NB4 (cell line): ENCODE measurements around the gene ARAP2.
A peak's percentile ranks its signal among the peaks of the same experiment; 100 is the strongest.
"Not testable (repeated sequence)": the region's sequence is repeated elsewhere in the genome, so short reads cannot be mapped to it uniquely, and the experiment has no call there.

ENCODE experiments used
- DNase-seq: peaks from one replicate; pipeline ENCODE4 v3.0.0; 2010; ENCODE audit warnings: low read depth
- H3K4me3 ChIP-seq: one replicate; pipeline ENCODE4 v1.5.1; 2011; ENCODE audit warnings: mild to moderate bottlenecking, low read depth, low read length, moderate library complexity
- MYC ChIP-seq: IDR thresholded peaks from 2 replicates; pipeline ENCODE4 v1.6.1; 2011; ENCODE audit warnings: low read depth, low read length
- POLR2A ChIP-seq: IDR thresholded peaks from 2 replicates; pipeline ENCODE4 v1.6.1; 2011; ENCODE audit warnings: mild to moderate bottlenecking; ENCODE audit not compliant: insufficient read length; ENCODE audit errors: extremely low read depth
- TF ChIP-seq, protein P1 (sequence below): IDR thresholded peaks from 2 replicates; pipeline ENCODE4 v1.6.1; 2011; ENCODE audit warnings: low read depth, low read length
- TF ChIP-seq, protein P2 (sequence below): IDR thresholded peaks from one replicate; pipeline ENCODE4 v1.5.1; 2012; ENCODE audit warnings: low read depth, low read length

The ARAP2 gene

GRCh38 chr4:36187723-36188333, 56.5 kb downstream of the ARAP2 start:
- DNase-seq, result peak; percentile 54

GRCh38 chr4:36183665-36184393, 60.5 kb downstream of the ARAP2 start:
- TF ChIP-seq, protein P1, sequence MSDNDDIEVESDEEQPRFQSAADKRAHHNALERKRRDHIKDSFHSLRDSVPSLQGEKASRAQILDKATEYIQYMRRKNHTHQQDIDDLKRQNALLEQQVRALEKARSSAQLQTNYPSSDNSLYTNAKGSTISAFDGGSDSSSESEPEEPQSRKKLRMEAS, result no peak
- TF ChIP-seq, protein P2, sequence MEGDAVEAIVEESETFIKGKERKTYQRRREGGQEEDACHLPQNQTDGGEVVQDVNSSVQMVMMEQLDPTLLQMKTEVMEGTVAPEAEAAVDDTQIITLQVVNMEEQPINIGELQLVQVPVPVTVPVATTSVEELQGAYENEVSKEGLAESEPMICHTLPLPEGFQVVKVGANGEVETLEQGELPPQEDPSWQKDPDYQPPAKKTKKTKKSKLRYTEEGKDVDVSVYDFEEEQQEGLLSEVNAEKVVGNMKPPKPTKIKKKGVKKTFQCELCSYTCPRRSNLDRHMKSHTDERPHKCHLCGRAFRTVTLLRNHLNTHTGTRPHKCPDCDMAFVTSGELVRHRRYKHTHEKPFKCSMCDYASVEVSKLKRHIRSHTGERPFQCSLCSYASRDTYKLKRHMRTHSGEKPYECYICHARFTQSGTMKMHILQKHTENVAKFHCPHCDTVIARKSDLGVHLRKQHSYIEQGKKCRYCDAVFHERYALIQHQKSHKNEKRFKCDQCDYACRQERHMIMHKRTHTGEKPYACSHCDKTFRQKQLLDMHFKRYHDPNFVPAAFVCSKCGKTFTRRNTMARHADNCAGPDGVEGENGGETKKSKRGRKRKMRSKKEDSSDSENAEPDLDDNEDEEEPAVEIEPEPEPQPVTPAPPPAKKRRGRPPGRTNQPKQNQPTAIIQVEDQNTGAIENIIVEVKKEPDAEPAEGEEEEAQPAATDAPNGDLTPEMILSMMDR, result no peak
- TF ChIP-seq MYC, result no peak
- no peak for TF ChIP-seq POLR2A
- DNase-seq, result no peak

More at GRCh38 chr4:36187723-36188333, 56.5 kb downstream of the ARAP2 start:
- H3K4me3 ChIP-seq, result no peak overlapping the region
- TF ChIP-seq, protein P2, result peak; percentile 60
- TF ChIP-seq, protein P1, result 0 out of 2 replicates have a peak, but pooled peaks have one; percentile 15
- no peak for TF ChIP-seq POLR2A

DNA sequence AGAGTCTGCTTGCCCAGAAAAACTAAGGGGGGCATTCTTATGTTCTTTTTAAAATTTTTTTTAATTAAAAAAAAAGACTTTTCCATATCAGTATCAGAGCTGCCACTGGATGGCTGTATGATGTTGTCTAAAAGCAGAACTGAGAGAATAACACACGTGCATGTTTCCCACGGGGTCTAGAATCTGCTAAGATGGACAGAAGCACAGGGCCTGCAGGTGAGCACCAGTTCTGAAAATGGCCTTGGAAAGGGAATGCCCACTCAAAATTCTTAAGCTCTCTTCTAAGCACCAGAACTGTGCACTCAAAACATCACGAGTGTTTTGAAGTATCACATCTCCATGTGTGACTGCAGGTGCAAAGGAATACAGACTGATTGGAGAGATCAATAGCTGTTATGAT, 61.1 kb downstream of the ARAP2 start:
- H3K4me3 ChIP-seq, result no peak overlapping the region
- DNase-seq, result no peak
- TF ChIP-seq MYC, result no peak

More at GRCh38 chr4:36183665-36184393, 60.5 kb downstream of the ARAP2 start:
- no peak overlapping the region for H3K4me3 ChIP-seq

- H3K4me3 ChIP-seq, DNase-seq: not testable (repeated sequence)
Measured at GRCh38 chr4:36182315-36182714, 62.0 kb downstream of the ARAP2 start.

GRCh38 chr4:36180206-36180605, 64.1 kb downstream of the ARAP2 start:
- TF ChIP-seq MYC (no peak), POLR2A (no peak)
- TF ChIP-seq, protein P1, result no peak
- TF ChIP-seq, protein P2, result no peak
- no peak overlapping the region for H3K4me3 ChIP-seq
- DNase-seq, result no peak

DNA sequence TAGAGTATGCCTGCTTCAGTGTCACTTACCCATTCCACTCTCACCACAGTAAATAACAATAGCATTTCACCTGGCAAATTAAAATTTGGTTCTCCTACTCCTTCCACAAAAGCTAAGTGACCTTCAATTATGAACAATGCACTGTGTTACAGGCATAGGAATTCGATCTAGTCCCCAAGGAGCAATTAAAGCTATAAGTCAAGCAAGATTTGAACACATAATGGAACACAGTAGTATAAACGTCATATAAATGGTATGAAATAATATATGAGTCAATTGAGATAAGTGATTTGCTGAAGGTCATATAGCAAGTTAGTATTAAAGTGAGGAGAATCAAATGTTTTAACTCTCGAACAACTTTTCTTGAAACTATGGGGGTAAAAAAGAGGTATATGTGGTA, 65.8 kb downstream of the ARAP2 start:
- no peak for DNase-seq
- TF ChIP-seq POLR2A, result no peak
- TF ChIP-seq, protein P1, result no peak
- TF ChIP-seq, protein P2, result no peak
- TF ChIP-seq MYC, result no peak
- no peak overlapping the region for H3K4me3 ChIP-seq

DNA sequence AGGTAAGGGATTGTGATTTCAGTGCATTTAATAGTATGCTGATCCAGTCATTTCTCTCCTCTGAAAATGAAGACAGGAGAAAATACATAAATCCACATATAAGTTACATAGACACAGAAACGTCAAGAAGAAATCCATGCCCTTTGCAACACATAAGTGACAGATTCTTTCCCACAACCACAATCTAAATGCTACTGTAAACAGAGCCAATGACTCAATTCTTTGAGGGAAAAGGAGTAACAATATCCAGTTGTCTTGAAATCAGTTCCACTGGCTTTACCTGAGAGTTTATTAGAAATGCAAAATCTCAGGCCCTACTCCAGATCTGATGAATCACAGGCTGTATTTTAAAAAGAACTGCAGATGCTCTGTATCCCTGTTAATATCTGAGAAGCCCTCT, 66.4 kb downstream of the ARAP2 start:
- DNase-seq, result no peak
- TF ChIP-seq POLR2A, result no peak
- no peak for TF ChIP-seq MYC
- TF ChIP-seq, protein P2, result no peak
- TF ChIP-seq, protein P1, result no peak
- no peak overlapping the region for H3K4me3 ChIP-seq
